Measurements from ENCODE around the gene EPB42. TPM values are rescaled to one million over a fixed set of nuclear protein-coding genes. Genes with fewer than 3 reads are reported as not detected.

EPB42 gene
- polyA plus RNA-seq (not detected in 3 replicates), polyA minus RNA-seq (not detected in 3 replicates)
- polyA plus RNA-seq (2011; ENCODE audit: low read depth): not detected
- not detected in 2 replicates for polyA plus RNA-seq (2011; cell fraction: cytosol; rRNA removed)
- not detected in 2 replicates for polyA plus RNA-seq (2011; cell fraction: nucleus; rRNA removed)
- not detected in 2 replicates for polyA plus RNA-seq (2012; ENCODE audit: low replicate concordance)
- polyA minus RNA-seq (2011; cell fraction: cytosol; rRNA and poly(A)+ RNA removed): not detected
- not detected in 2 replicates for polyA minus RNA-seq (2011; cell fraction: nucleus; rRNA and poly(A)+ RNA removed)

DNA sequence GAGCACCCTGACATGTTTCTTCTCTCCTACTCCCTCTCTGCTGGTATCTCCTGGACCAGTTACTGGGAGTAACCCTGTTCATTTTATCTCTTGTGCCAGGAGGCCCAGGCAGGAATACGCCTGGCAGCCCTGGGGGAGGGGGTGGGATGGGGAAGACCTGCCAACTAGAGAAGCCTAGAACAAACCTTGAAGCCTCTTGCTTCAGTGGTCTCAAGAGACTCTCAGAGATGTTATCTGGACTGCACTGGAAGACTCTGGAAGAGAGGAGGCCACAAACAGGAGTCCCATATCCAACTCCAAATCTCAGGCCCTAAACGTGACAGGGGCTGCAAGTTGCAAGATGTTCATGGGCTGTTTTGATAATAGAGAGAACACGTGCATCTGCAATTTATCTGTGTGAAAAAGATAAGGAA, at the start of gene EPB42:
EPB42 (minus strand) TSS at position 28 of the 413 bp plus-strand sequence. CDS start 193 bp downstream, outside the sequence.
- no peak within 1 kb of the TSS for H2AFZ ChIP-seq (ENCODE audit: control insufficient read depth, low read length)
- TF ChIP-seq, protein P1, sequence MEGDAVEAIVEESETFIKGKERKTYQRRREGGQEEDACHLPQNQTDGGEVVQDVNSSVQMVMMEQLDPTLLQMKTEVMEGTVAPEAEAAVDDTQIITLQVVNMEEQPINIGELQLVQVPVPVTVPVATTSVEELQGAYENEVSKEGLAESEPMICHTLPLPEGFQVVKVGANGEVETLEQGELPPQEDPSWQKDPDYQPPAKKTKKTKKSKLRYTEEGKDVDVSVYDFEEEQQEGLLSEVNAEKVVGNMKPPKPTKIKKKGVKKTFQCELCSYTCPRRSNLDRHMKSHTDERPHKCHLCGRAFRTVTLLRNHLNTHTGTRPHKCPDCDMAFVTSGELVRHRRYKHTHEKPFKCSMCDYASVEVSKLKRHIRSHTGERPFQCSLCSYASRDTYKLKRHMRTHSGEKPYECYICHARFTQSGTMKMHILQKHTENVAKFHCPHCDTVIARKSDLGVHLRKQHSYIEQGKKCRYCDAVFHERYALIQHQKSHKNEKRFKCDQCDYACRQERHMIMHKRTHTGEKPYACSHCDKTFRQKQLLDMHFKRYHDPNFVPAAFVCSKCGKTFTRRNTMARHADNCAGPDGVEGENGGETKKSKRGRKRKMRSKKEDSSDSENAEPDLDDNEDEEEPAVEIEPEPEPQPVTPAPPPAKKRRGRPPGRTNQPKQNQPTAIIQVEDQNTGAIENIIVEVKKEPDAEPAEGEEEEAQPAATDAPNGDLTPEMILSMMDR (optimal IDR thresholded peaks at IDR 0.05 in 1 of 3, IDR thresholded peaks at IDR 0.05 in 1 of 3, conservative IDR thresholded peaks at IDR 0.05 in 1 of 3; ENCODE audit: extremely low read depth in 1 of 3, insufficient read depth in 2 of 3, low read length in 3 of 3): no peak
- TF ChIP-seq EZH2 (IDR thresholded peaks at IDR 0.05; ENCODE audit: low read length): no peak
- DNase-seq (ENCODE audit: low read depth, low spot score): no peak
- no peaks in the 10 kb centered on the region for H3K36me3 ChIP-seq (ENCODE audit: control insufficient read depth in 2 of 2, extremely low read depth in 1 of 2, insufficient read depth in 2 of 2, low read length in 2 of 2)
- dilution Hi-C loops (cut with MboI; ENCODE audit: extremely low pct_ligation_motif_present, low sequenced_read_pairs): no loop called here
- peak within 1 kb of the TSS; percentile 71 for H3K27ac ChIP-seq (ENCODE audit: control insufficient read depth, insufficient read depth, low read length)
- H3K27me3 ChIP-seq (ENCODE audit: control insufficient read depth, extremely low read depth, insufficient read depth, low read length): no peaks in the 10 kb centered on the region
- peaks cover 8% of the 10 kb centered on the region for H3K4me1 ChIP-seq (ENCODE audit: control insufficient read depth, extremely low read depth, insufficient read depth, low read length)
- no peaks in the 10 kb centered on the region for H3K79me2 ChIP-seq (ENCODE audit: control insufficient read depth, insufficient read depth, low read length)
- FAIRE-seq: no peak
- H3K9me1 ChIP-seq (ENCODE audit: control insufficient read depth, extremely low read depth, insufficient read depth, low read length): no peaks in the 10 kb centered on the region
- no peak within 1 kb of the TSS for H3K4me2 ChIP-seq (ENCODE audit: control insufficient read depth, extremely low read depth, insufficient read depth, low read depth, low read length)
- H4K20me1 ChIP-seq (ENCODE audit: control insufficient read depth, extremely low read depth, insufficient read depth, low read length): no peaks in the 10 kb centered on the region
- H3K9ac ChIP-seq (ENCODE audit: control insufficient read depth, extremely low read depth, insufficient read depth, low read length): no peak within 1 kb of the TSS
- no peak within 1 kb of the TSS for H3K4me3 ChIP-seq (ENCODE audit: control insufficient read depth in 2 of 3, extremely low read depth in 1 of 3, insufficient read depth in 2 of 3, low read depth in 1 of 3, low read length in 3 of 3)
- no peaks in the 10 kb centered on the region for H3K9me3 ChIP-seq (ENCODE audit: control insufficient read depth, low read depth, low read length)

DNA sequence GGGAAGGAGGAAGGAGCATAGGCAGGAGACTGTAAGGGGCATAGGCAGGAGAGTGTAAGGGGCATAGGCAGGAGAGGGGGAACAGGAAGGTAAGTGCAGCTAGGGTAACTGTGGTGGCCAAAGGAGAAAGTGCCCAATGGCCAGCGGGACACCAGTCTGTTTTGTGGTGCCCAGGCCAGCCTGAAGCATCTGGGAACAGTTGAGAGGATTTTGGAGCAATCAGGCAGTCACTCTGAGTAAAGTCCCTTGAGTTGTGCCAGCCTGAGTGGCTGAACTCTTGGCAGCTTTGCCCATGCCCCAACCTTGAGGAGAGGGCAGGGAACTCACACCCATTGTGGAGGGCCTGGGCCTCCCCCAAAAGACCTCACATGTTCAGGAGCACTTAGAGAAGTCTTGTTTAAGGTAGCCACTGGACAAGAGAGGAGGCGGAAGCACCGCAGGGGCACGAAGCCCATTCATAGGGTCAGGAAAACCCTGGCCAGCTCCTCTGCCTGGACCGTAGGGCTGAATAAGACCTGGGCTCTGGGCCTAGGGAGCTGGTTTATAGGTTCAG, 49.4 kb upstream of the EPB42 start:
- no peak for TF ChIP-seq EZH2 (IDR thresholded peaks at IDR 0.05; ENCODE audit: low read length)
- TF ChIP-seq, protein P1 (optimal IDR thresholded peaks at IDR 0.05 in 1 of 3, IDR thresholded peaks at IDR 0.05 in 1 of 3, conservative IDR thresholded peaks at IDR 0.05 in 1 of 3; ENCODE audit: extremely low read depth in 1 of 3, insufficient read depth in 2 of 3, low read length in 3 of 3): no peak
- dilution Hi-C loops (cut with MboI; ENCODE audit: extremely low pct_ligation_motif_present, low sequenced_read_pairs): no loop called here
- Histone ChIP-seq H3K9me3 (ENCODE audit: control insufficient read depth, low read depth, low read length) (no peaks in the 10 kb centered on the region), H3K4me1 (ENCODE audit: control insufficient read depth, extremely low read depth, insufficient read depth, low read length) (peaks cover 3% of the 10 kb centered on the region), H3K9me1 (ENCODE audit: control insufficient read depth, extremely low read depth, insufficient read depth, low read length) (no peaks in the 10 kb centered on the region), H4K20me1 (ENCODE audit: control insufficient read depth, extremely low read depth, insufficient read depth, low read length) (no peaks in the 10 kb centered on the region), H3K79me2 (ENCODE audit: control insufficient read depth, insufficient read depth, low read length) (no peaks in the 10 kb centered on the region), H3K4me2 (ENCODE audit: control insufficient read depth, extremely low read depth, insufficient read depth, low read depth, low read length) (no peak overlapping the region), H2AFZ (ENCODE audit: control insufficient read depth, low read length) (no peak overlapping the region), H3K27me3 (ENCODE audit: control insufficient read depth, extremely low read depth, insufficient read depth, low read length) (peaks cover 23% of the 10 kb centered on the region), H3K9ac (ENCODE audit: control insufficient read depth, extremely low read depth, insufficient read depth, low read length) (no peak overlapping the region), H3K27ac (ENCODE audit: control insufficient read depth, insufficient read depth, low read length) (no peak overlapping the region), H3K36me3 (ENCODE audit: control insufficient read depth in 2 of 2, extremely low read depth in 1 of 2, insufficient read depth in 2 of 2, low read length in 2 of 2) (no peaks in the 10 kb centered on the region), H3K4me3 (ENCODE audit: control insufficient read depth in 2 of 3, extremely low read depth in 1 of 3, insufficient read depth in 2 of 3, low read depth in 1 of 3, low read length in 3 of 3) (no peak overlapping the region)
- no peak for FAIRE-seq
- no peak for DNase-seq (ENCODE audit: low read depth, low spot score)
